NT2/D1 (cell line): ENCODE results near the gene NAA35.

Experiments used
- SUZ12 ChIP-seq: IDR thresholded peaks from 2 replicates; pipeline ENCODE4 v1.6.1; 2011; ENCODE audit not compliant: insufficient read length, insufficient read depth; ENCODE audit errors: extremely low read depth
- YY1 ChIP-seq: IDR thresholded peaks from 2 replicates; pipeline ENCODE4 v1.6.1; 2011; ENCODE audit not compliant: insufficient read length, insufficient read depth
- ZNF274 ChIP-seq: IDR thresholded peaks from 2 replicates; pipeline ENCODE4 v1.6.1; 2011; ENCODE audit warnings: mild to moderate bottlenecking, low read depth, low read length

GRCh38 chr9:85940275-85940831, 593 bp upstream of the NAA35 start:
- TF ChIP-seq SUZ12 = no peak
- TF ChIP-seq ZNF274 = no peak
- no peak for TF ChIP-seq YY1
